Activated CD8-positive, alpha-beta memory T cell treated with anti-CD3 and anti-CD28 coated beads, Interleukin-2, amount 50 U/mL, for 48 hours (primary cell): ENCODE measurements around the gene FAM162A.
A peak's percentile ranks its signal among the peaks of the same experiment; 100 is the strongest.
"Not testable (repeated sequence)": the region's sequence is repeated elsewhere in the genome, so short reads cannot be mapped to it uniquely, and the experiment has no call there.

Experiments used
- DNase-seq: peaks from one replicate; pipeline ENCODE4 v3.0.0-alpha.2; 2020

The FAM162A gene

GRCh38 chr3:122383771-122384697 lies at the start of gene FAM162A:
FAM162A (plus strand) TSS chr3:122384182; CDS start chr3:122384266, 84 bp downstream.
- DNase-seq: peak; percentile 96

- no peak for DNase-seq
Observed at GRCh38 chr3:122342803-122343202, 41.2 kb upstream of the FAM162A start.

GRCh38 chr3:122343654-122344053 lies 40.3 kb upstream of the FAM162A start:
- no peak for DNase-seq

- DNase-seq: no peak
Observed at GRCh38 chr3:122349171-122349570, 34.8 kb upstream of the FAM162A start.

GRCh38 chr3:122350814-122351418 lies 33.1 kb upstream of the FAM162A start:
- DNase-seq: no peak

GRCh38 chr3:122351612-122352011 lies 32.4 kb upstream of the FAM162A start:
- no peak for DNase-seq

GRCh38 chr3:122353215-122353614 lies 30.8 kb upstream of the FAM162A start:
- no peak for DNase-seq

- DNase-seq: no peak
Observed at GRCh38 chr3:122353893-122354401, 30.0 kb upstream of the FAM162A start.

GRCh38 chr3:122355612-122356011 lies 28.4 kb upstream of the FAM162A start:
- no peak for DNase-seq

GRCh38 chr3:122356402-122356801 lies 27.6 kb upstream of the FAM162A start:
- DNase-seq: no peak

GRCh38 chr3:122357828-122358702 lies 25.9 kb upstream of the FAM162A start:
- no peak for DNase-seq

GRCh38 chr3:122358703-122359032 lies 25.3 kb upstream of the FAM162A start:
- DNase-seq: no peak

GRCh38 chr3:122362026-122362425 lies 22.0 kb upstream of the FAM162A start:
- DNase-seq: no peak

- no peak for DNase-seq
Observed at GRCh38 chr3:122364490-122364889, 19.5 kb upstream of the FAM162A start.

GRCh38 chr3:122365073-122365472 lies 18.9 kb upstream of the FAM162A start:
- DNase-seq: no peak

- not testable (repeated sequence) for DNase-seq
Observed at GRCh38 chr3:122365582-122366378, 18.2 kb upstream of the FAM162A start.

GRCh38 chr3:122366379-122366749 lies 17.6 kb upstream of the FAM162A start:
- DNase-seq: no peak

- no peak for DNase-seq
Observed at GRCh38 chr3:122374034-122374433, 9.9 kb upstream of the FAM162A start.

- DNase-seq: no peak
Observed at GRCh38 chr3:122377975-122378374, 6.0 kb upstream of the FAM162A start.

GRCh38 chr3:122382888-122383666 lies 905 bp upstream of the FAM162A start, which contains the start of gene MIX23:
MIX23 (minus strand) TSS chr3:122383231; CDS start chr3:122383224, 7 bp downstream.
- DNase-seq: peak; percentile 88

GRCh38 chr3:122387709-122388108 lies 3.7 kb downstream of the FAM162A start:
- no peak for DNase-seq
